GM23338 (cell line): ENCODE results near the gene PPID. TPM values are rescaled to one million over a fixed set of nuclear protein-coding genes. Genes with fewer than 3 reads are reported as not detected.

Source experiments
- ATAC-seq: fragments of 200-7000 bp; cut with Tn5 transposase; 3 replicates; pipeline ENCODE4 v1.9.1; 2020
- DNase-seq: peaks from one replicate; pipeline ENCODE4 v3.0.0-alpha.2; 2015; ENCODE audit warnings: low spot score
- H2AFZ ChIP-seq: fragments of 200-600 bp; sonication (generic); 2 replicates; pipeline ENCODE4 v1.8.0; 2016; ENCODE audit warnings: antibody characterized with exemption, mild to moderate bottlenecking, moderate library complexity
- H3F3A ChIP-seq: fragments of 200-600 bp; sonication (generic); replicated peaks from 2 replicates; pipeline ENCODE4 v1.8.0; 2017; ENCODE audit warnings: antibody characterized with exemption, mixed run types, low read depth
- H3K27ac ChIP-seq: fragments of 200-600 bp; sonication (generic); 2 replicates; pipeline ENCODE4 v1.6.1; 2016; ENCODE audit warnings: low read depth
- H3K27me3 ChIP-seq: fragments of 200-600 bp; sonication (generic); 2 replicates; pipeline ENCODE4 v1.8.0; 2016; ENCODE audit warnings: mild to moderate bottlenecking, mixed run types, moderate library complexity; ENCODE audit not compliant: insufficient read depth
- H3K36me3 ChIP-seq: fragments of 200-600 bp; sonication (generic); 2 replicates; pipeline ENCODE4 v1.8.0; 2016; ENCODE audit warnings: mild to moderate bottlenecking; ENCODE audit not compliant: insufficient read depth
- H3K4me1 ChIP-seq: fragments of 200-600 bp; sonication (generic); 2 replicates; pipeline ENCODE4 v1.8.0; 2016; ENCODE audit warnings: mild to moderate bottlenecking, moderate library complexity; ENCODE audit not compliant: insufficient read depth
- H3K4me2 ChIP-seq: fragments of 200-600 bp; sonication (generic); 2 replicates; pipeline ENCODE4 v1.7.1; 2017; ENCODE audit warnings: mixed run types
- H3K4me3 ChIP-seq: fragments of 200-600 bp; sonication (generic); 2 replicates; pipeline ENCODE4 v1.6.1; 2016; ENCODE audit warnings: mixed run types
- H3K79me2 ChIP-seq: fragments of 200-600 bp; sonication (generic); replicated peaks from 2 replicates; pipeline ENCODE4 v1.8.0; 2017; ENCODE audit warnings: mild to moderate bottlenecking; ENCODE audit not compliant: insufficient read depth
- H3K9me2 ChIP-seq: fragments of 200-600 bp; sonication (generic); 2 replicates; pipeline ENCODE4 v1.8.0; 2017; ENCODE audit not compliant: insufficient read depth
- H4K20me1 ChIP-seq: fragments of 200-600 bp; sonication (generic); replicated peaks from 2 replicates; pipeline ENCODE4 v1.8.0; 2017; ENCODE audit warnings: mild to moderate bottlenecking; ENCODE audit not compliant: insufficient read depth
- H3K27ac Mint-ChIP-seq: 2 replicates; pipeline ENCODE4 v1.8.0; 2020; ENCODE audit warnings: inconsistent platforms, mild to moderate bottlenecking, moderate library complexity, mixed read lengths
- H3K27me3 Mint-ChIP-seq: 3 replicates; pipeline ENCODE4 v1.8.0; 2022; ENCODE audit warnings: low read depth, mild to moderate bottlenecking, moderate library complexity, mixed read lengths, inconsistent platforms; ENCODE audit not compliant: insufficient read depth, poor library complexity
- H3K36me3 Mint-ChIP-seq: 3 replicates; pipeline ENCODE4 v1.8.0; 2021; ENCODE audit warnings: low read depth, mild to moderate bottlenecking, inconsistent platforms, moderate library complexity, mixed read lengths
- H3K4me1 Mint-ChIP-seq: 3 replicates; pipeline ENCODE4 v1.8.0; 2020; ENCODE audit warnings: mild to moderate bottlenecking, inconsistent platforms, mixed read lengths
- H3K4me3 Mint-ChIP-seq: 3 replicates; pipeline ENCODE4 v1.8.0; 2021; ENCODE audit warnings: moderate library complexity, mild to moderate bottlenecking, inconsistent platforms, mixed read lengths
- H3K9me3 Mint-ChIP-seq: 3 replicates; pipeline ENCODE4 v1.8.0; 2020; ENCODE audit warnings: moderate library complexity, mild to moderate bottlenecking, inconsistent platforms, mixed read lengths
- CREB1 ChIP-seq: fragments of 250-450 bp; sonication (Bioruptor Pico); IDR thresholded peaks from 2 replicates; pipeline ENCODE4 v1.5.0; 2020; ENCODE audit warnings: low read depth, mild to moderate bottlenecking, moderate library complexity
- CTCF ChIP-seq, 2 experiments: fragments of 200-600 bp in 1 of 2; sonication (generic) in 1 of 2; conservative IDR thresholded peaks; 2 replicates each; pipeline versions ENCODE4 v1.5.1 to v1.6.1; 2016 to 2017; ENCODE audit warnings: antibody characterized with exemption in 2 of 2, low read depth in 2 of 2, mild to moderate bottlenecking in 2 of 2, moderate library complexity in 1 of 2
- EZH2 ChIP-seq: fragments of 200-600 bp; sonication (generic); IDR thresholded peaks from one replicate; pipeline ENCODE4 v1.8.0; 2017; ENCODE audit warnings: antibody characterized with exemption, mild to moderate bottlenecking, low read depth; ENCODE audit not compliant: unreplicated experiment
- EZH2phosphoT487 ChIP-seq: fragments of 200-600 bp; sonication (generic); IDR thresholded peaks from one replicate; pipeline ENCODE4 v1.8.1; 2018; ENCODE audit warnings: antibody characterized with exemption; ENCODE audit not compliant: unreplicated experiment
- JUNB ChIP-seq: IDR thresholded peaks from one replicate; pipeline ENCODE4 v1.6.1; 2016; ENCODE audit warnings: antibody characterized with exemption; ENCODE audit not compliant: unreplicated experiment
- NANOG ChIP-seq: IDR thresholded peaks from 2 replicates; pipeline ENCODE4 v1.6.1; 2016; ENCODE audit warnings: antibody characterized with exemption, borderline replicate concordance
- POLR2AphosphoS5 ChIP-seq: IDR thresholded peaks from 2 replicates; pipeline ENCODE4 v1.6.1; 2016; ENCODE audit warnings: antibody characterized with exemption, low read depth
- STAT1 ChIP-seq: IDR thresholded peaks from one replicate; pipeline ENCODE4 v1.6.1; 2016; ENCODE audit warnings: antibody characterized with exemption; ENCODE audit not compliant: unreplicated experiment
- ZNF114 ChIP-seq: fragments of 250-450 bp; sonication (Bioruptor Pico); IDR thresholded peaks from 2 replicates; pipeline ENCODE4 v1.5.0; 2020; ENCODE audit warnings: mild to moderate bottlenecking, moderate library complexity
- ZNF331 ChIP-seq: fragments of 250-450 bp; sonication (Bioruptor Pico); IDR thresholded peaks from 2 replicates; pipeline ENCODE4 v1.5.0; 2020; ENCODE audit warnings: low read depth, mild to moderate bottlenecking, moderate library complexity
- polyA plus RNA-seq: library from polyadenylated mRNA; unstranded; fragments of >200 nt; fragmentation: Nextera tagmentation; extraction: Ambion mirVana; gene quantifications from 2 replicates; pipeline ENCODE4 v1.2.1, GENCODE V29; 2016
- total RNA-seq: library from RNA; depleted of rRNA; stranded (reverse); fragments of >200 nt; shearing (Covaris generic); gene quantifications from 2 replicates; pipeline ENCODE4 v1.2.3, GENCODE V29; 2014
- TF ChIP-seq, protein P1 (sequence below): IDR thresholded peaks from 2 replicates; pipeline ENCODE4 v1.6.1; 2016; ENCODE audit warnings: antibody characterized with exemption
- TF ChIP-seq, protein P2 (sequence below): IDR thresholded peaks from one replicate; pipeline ENCODE4 v1.6.1; 2018; ENCODE audit warnings: antibody characterized with exemption; ENCODE audit not compliant: unreplicated experiment
- TF ChIP-seq, protein P3 (sequence below): fragments of 250-450 bp; sonication (Bioruptor Pico); IDR thresholded peaks from 2 replicates; pipeline ENCODE4 v1.5.0; 2020; ENCODE audit warnings: mild to moderate bottlenecking, moderate library complexity

PPID gene
- total and polyA plus RNA-seq, 2 experiments from 2014 or later = 56.6 to 66.2 TPM

- Histone ChIP-seq H2AFZ (no peak overlapping the region), H3K79me2 (no peaks in the 10 kb centered on the region), H4K20me1 (no peaks in the 10 kb centered on the region), H3K27ac (no peak overlapping the region), H3K27me3 (no peaks in the 10 kb centered on the region), H3K4me2 (no peak overlapping the region), H3K4me1 (no peaks in the 10 kb centered on the region), H3K4me3 (no peak overlapping the region), H3F3A (no peaks in the 10 kb centered on the region), H3K36me3 (no peaks in the 10 kb centered on the region), H3K9me2 (no peaks in the 10 kb centered on the region)
- Mint-ChIP-seq H3K9me3 (peaks cover 18% of the 10 kb centered on the region; the same call in 2 of the 3 replicates), H3K27me3 (peaks cover 2% of the 10 kb centered on the region), H3K36me3 (peaks cover 7% of the 10 kb centered on the region; the same call in 2 of the 3 replicates), H3K27ac (no peak overlapping the region), H3K4me3 (no peak overlapping the region), H3K4me1 (no peaks in the 10 kb centered on the region)
- ATAC-seq (no peak), DNase-seq (no peak)
- TF ChIP-seq POLR2AphosphoS5 (no peak), ZNF331 (no peak), EZH2 (no peak), ZNF114 (no peak), JUNB (no peak), CTCF (conservative IDR thresholded peaks at IDR 0.05; ENCODE audit: low read depth in 2 of 2) (no peak), CREB1 (CRISPR knock-in tag) (no peak), EZH2phosphoT487 (no peak), STAT1 (no peak), NANOG (no peak)
- TF ChIP-seq, protein P1, sequence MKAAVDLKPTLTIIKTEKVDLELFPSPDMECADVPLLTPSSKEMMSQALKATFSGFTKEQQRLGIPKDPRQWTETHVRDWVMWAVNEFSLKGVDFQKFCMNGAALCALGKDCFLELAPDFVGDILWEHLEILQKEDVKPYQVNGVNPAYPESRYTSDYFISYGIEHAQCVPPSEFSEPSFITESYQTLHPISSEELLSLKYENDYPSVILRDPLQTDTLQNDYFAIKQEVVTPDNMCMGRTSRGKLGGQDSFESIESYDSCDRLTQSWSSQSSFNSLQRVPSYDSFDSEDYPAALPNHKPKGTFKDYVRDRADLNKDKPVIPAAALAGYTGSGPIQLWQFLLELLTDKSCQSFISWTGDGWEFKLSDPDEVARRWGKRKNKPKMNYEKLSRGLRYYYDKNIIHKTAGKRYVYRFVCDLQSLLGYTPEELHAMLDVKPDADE = no peak
- TF ChIP-seq, protein P2, sequence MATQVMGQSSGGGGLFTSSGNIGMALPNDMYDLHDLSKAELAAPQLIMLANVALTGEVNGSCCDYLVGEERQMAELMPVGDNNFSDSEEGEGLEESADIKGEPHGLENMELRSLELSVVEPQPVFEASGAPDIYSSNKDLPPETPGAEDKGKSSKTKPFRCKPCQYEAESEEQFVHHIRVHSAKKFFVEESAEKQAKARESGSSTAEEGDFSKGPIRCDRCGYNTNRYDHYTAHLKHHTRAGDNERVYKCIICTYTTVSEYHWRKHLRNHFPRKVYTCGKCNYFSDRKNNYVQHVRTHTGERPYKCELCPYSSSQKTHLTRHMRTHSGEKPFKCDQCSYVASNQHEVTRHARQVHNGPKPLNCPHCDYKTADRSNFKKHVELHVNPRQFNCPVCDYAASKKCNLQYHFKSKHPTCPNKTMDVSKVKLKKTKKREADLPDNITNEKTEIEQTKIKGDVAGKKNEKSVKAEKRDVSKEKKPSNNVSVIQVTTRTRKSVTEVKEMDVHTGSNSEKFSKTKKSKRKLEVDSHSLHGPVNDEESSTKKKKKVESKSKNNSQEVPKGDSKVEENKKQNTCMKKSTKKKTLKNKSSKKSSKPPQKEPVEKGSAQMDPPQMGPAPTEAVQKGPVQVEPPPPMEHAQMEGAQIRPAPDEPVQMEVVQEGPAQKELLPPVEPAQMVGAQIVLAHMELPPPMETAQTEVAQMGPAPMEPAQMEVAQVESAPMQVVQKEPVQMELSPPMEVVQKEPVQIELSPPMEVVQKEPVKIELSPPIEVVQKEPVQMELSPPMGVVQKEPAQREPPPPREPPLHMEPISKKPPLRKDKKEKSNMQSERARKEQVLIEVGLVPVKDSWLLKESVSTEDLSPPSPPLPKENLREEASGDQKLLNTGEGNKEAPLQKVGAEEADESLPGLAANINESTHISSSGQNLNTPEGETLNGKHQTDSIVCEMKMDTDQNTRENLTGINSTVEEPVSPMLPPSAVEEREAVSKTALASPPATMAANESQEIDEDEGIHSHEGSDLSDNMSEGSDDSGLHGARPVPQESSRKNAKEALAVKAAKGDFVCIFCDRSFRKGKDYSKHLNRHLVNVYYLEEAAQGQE = no peak
- TF ChIP-seq, protein P3, sequence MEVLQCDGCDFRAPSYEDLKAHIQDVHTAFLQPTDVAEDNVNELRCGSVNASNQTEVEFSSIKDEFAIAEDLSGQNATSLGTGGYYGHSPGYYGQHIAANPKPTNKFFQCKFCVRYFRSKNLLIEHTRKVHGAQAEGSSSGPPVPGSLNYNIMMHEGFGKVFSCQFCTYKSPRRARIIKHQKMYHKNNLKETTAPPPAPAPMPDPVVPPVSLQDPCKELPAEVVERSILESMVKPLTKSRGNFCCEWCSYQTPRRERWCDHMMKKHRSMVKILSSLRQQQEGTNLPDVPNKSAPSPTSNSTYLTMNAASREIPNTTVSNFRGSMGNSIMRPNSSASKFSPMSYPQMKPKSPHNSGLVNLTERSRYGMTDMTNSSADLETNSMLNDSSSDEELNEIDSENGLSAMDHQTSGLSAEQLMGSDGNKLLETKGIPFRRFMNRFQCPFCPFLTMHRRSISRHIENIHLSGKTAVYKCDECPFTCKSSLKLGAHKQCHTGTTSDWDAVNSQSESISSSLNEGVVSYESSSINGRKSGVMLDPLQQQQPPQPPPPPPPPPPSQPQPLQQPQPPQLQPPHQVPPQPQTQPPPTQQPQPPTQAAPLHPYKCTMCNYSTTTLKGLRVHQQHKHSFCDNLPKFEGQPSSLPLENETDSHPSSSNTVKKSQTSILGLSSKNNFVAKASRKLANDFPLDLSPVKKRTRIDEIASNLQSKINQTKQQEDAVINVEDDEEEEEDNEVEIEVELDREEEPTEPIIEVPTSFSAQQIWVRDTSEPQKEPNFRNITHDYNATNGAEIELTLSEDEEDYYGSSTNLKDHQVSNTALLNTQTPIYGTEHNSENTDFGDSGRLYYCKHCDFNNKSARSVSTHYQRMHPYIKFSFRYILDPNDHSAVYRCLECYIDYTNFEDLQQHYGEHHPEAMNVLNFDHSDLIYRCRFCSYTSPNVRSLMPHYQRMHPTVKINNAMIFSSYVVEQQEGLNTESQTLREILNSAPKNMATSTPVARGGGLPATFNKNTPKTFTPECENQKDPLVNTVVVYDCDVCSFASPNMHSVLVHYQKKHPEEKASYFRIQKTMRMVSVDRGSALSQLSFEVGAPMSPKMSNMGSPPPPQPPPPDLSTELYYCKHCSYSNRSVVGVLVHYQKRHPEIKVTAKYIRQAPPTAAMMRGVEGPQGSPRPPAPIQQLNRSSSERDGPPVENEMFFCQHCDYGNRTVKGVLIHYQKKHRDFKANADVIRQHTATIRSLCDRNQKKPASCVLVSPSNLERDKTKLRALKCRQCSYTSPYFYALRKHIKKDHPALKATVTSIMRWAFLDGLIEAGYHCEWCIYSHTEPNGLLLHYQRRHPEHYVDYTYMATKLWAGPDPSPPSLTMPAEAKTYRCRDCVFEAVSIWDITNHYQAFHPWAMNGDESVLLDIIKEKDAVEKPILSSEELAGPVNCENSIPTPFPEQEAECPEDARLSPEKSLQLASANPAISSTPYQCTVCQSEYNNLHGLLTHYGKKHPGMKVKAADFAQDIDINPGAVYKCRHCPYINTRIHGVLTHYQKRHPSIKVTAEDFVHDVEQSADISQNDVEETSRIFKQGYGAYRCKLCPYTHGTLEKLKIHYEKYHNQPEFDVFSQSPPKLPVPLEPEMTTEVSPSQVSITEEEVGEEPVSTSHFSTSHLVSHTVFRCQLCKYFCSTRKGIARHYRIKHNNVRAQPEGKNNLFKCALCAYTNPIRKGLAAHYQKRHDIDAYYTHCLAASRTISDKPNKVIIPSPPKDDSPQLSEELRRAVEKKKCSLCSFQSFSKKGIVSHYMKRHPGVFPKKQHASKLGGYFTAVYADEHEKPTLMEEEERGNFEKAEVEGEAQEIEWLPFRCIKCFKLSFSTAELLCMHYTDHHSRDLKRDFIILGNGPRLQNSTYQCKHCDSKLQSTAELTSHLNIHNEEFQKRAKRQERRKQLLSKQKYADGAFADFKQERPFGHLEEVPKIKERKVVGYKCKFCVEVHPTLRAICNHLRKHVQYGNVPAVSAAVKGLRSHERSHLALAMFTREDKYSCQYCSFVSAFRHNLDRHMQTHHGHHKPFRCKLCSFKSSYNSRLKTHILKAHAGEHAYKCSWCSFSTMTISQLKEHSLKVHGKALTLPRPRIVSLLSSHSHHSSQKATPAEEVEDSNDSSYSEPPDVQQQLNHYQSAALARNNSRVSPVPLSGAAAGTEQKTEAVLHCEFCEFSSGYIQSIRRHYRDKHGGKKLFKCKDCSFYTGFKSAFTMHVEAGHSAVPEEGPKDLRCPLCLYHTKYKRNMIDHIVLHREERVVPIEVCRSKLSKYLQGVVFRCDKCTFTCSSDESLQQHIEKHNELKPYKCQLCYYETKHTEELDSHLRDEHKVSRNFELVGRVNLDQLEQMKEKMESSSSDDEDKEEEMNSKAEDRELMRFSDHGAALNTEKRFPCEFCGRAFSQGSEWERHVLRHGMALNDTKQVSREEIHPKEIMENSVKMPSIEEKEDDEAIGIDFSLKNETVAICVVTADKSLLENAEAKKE (CRISPR knock-in tag) = no peak
Measured at GRCh38 chr4:158750379-158750778, 27.2 kb upstream of the PPID start.
